ENCODE data around the gene SLC41A1. TPM values are rescaled to one million over a fixed set of nuclear protein-coding genes. Genes with fewer than 3 reads are reported as not detected.

The SLC41A1 gene
- total RNA-seq, 2 experiments from 2014 or later: 23.8 to 26.4 TPM

GRCh38 chr1:205798577-205798976 lies 14.4 kb downstream of the SLC41A1 start:
- Histone ChIP-seq H3K27ac (ENCODE audit: low read depth in 1 of 2, low read length in 2 of 2) (no peak overlapping the region), H3K4me3 (ENCODE audit: low read length) (no peak overlapping the region), H3K27me3 (ENCODE audit: control insufficient read depth in 1 of 2, insufficient read depth in 2 of 2, low read length in 2 of 2) (no peaks in the 10 kb centered on the region), H3K36me3 (ENCODE audit: insufficient read depth, low read length) (peaks cover 73% of the 10 kb centered on the region), H3K4me1 (ENCODE audit: insufficient read depth, low read length) (no peaks in the 10 kb centered on the region), H3K9me3 (ENCODE audit: control insufficient read depth in 1 of 2, insufficient read depth in 1 of 2, low read length in 2 of 2) (no peaks in the 10 kb centered on the region)
- H3K4me1 Mint-ChIP-seq (ENCODE audit: low read depth): peaks cover 14% of the 10 kb centered on the region
- intact Hi-C loops (cut with DNase I, micrococcal nuclease): no loop called here
- H3K36me3 Mint-ChIP-seq (ENCODE audit: low read depth): peaks cover 74% of the 10 kb centered on the region
- ATAC-seq (ENCODE audit: poor library complexity) (no peak), DNase-seq (no peak)
- peak overlapping the region; percentile 33 for H3K27ac Mint-ChIP-seq
- H3K27me3 Mint-ChIP-seq: no peaks in the 10 kb centered on the region
- no peaks in the 10 kb centered on the region for H3K9me3 Mint-ChIP-seq
- no peak for TF ChIP-seq CTCF (IDR thresholded peaks at IDR 0.05)
- ChIA-PET POLR2A (no interaction called here), CTCF (no interaction called here)
- no peak overlapping the region for H3K4me3 Mint-ChIP-seq

GRCh38 chr1:205797168-205797567 lies 15.8 kb downstream of the SLC41A1 start:
- no peak overlapping the region for H3K4me3 ChIP-seq (ENCODE audit: low read length)
- ATAC-seq (ENCODE audit: poor library complexity) (no peak), DNase-seq (no peak)
- intact Hi-C loops (cut with DNase I, micrococcal nuclease): no loop called here
- Mint-ChIP-seq H3K27ac (no peak overlapping the region), H3K36me3 (ENCODE audit: low read depth) (peaks cover 86% of the 10 kb centered on the region), H3K4me1 (ENCODE audit: low read depth) (peaks cover 8% of the 10 kb centered on the region), H3K27me3 (no peaks in the 10 kb centered on the region), H3K9me3 (no peaks in the 10 kb centered on the region), H3K4me3 (no peak overlapping the region)
- H3K9me3 ChIP-seq (ENCODE audit: control insufficient read depth in 1 of 2, insufficient read depth in 1 of 2, low read length in 2 of 2): no peaks in the 10 kb centered on the region
- H3K27me3 ChIP-seq (ENCODE audit: control insufficient read depth in 1 of 2, insufficient read depth in 2 of 2, low read length in 2 of 2): no peaks in the 10 kb centered on the region
- ChIA-PET POLR2A (no interaction called here), CTCF (interaction anchor here (2.0 kb wide), 1 partner anchor 180 kb away, joined by 6 read pairs; no protein-coding TSS in a partner anchor)
- H3K4me1 ChIP-seq (ENCODE audit: insufficient read depth, low read length): no peaks in the 10 kb centered on the region
- H3K27ac ChIP-seq (ENCODE audit: low read depth in 1 of 2, low read length in 2 of 2): no peak overlapping the region
- no peak for TF ChIP-seq CTCF (IDR thresholded peaks at IDR 0.05)
- peaks cover 79% of the 10 kb centered on the region for H3K36me3 ChIP-seq (ENCODE audit: insufficient read depth, low read length)

- ChIA-PET POLR2A (no interaction called here), CTCF (interaction anchor here (0.9 to 4.8 kb wide), 3 partner anchors 11 to 183 kb away, joined by 3 to 77 read pairs (median 3); no protein-coding TSS in a partner anchor)
- H3K4me3 Mint-ChIP-seq: no peak overlapping the region
- H3K27me3 ChIP-seq (ENCODE audit: control insufficient read depth in 1 of 2, insufficient read depth in 2 of 2, low read length in 2 of 2): no peaks in the 10 kb centered on the region
- H3K9me3 ChIP-seq (ENCODE audit: control insufficient read depth in 1 of 2, insufficient read depth in 1 of 2, low read length in 2 of 2): no peaks in the 10 kb centered on the region
- ATAC-seq (ENCODE audit: poor library complexity) (no peak), DNase-seq (no peak)
- H3K27ac ChIP-seq (ENCODE audit: low read depth in 1 of 2, low read length in 2 of 2): no peak overlapping the region
- no peak for TF ChIP-seq CTCF (IDR thresholded peaks at IDR 0.05)
- no peaks in the 10 kb centered on the region for H3K4me1 Mint-ChIP-seq (ENCODE audit: low read depth)
- no peaks in the 10 kb centered on the region for H3K27me3 Mint-ChIP-seq
- H3K27ac Mint-ChIP-seq: no peak overlapping the region
- no peaks in the 10 kb centered on the region for H3K9me3 Mint-ChIP-seq
- H3K4me1 ChIP-seq (ENCODE audit: insufficient read depth, low read length): no peaks in the 10 kb centered on the region
- no peak overlapping the region for H3K4me3 ChIP-seq (ENCODE audit: low read length)
- H3K36me3 Mint-ChIP-seq (ENCODE audit: low read depth): peaks cover 93% of the 10 kb centered on the region
- H3K36me3 ChIP-seq (ENCODE audit: insufficient read depth, low read length): peaks cover 77% of the 10 kb centered on the region
- intact Hi-C loops (cut with DNase I, micrococcal nuclease): loop anchor here in 1 of 2 experiments (5.0 kb wide), 1 partner anchor 123 kb away; no protein-coding TSS in a partner anchor
These were observed 18.8 kb downstream of the SLC41A1 start for GRCh38 chr1:205794011-205794730.
